DMS153 (cell line): Measurements from ENCODE around the gene LAYN.

ENCODE experiments used
- DNase-seq: peaks from one replicate; lab custom pipeline; 2025; lab: John Stamatoyannopoulos, UW

LAYN gene

GRCh38 chr11:111561791-111562325, 21.3 kb downstream of the LAYN start:
- no peak for DNase-seq

GRCh38 chr11:111562692-111563389, 22.3 kb downstream of the LAYN start:
- DNase-seq = no peak

GRCh38 chr11:111565114-111565720, 24.7 kb downstream of the LAYN start:
- DNase-seq = peak; percentile 55

- DNase-seq = no peak
Observed at GRCh38 chr11:111566324-111566723, 25.8 kb downstream of the LAYN start.

GRCh38 chr11:111569476-111569875, 29.0 kb downstream of the LAYN start:
- DNase-seq = no peak

GRCh38 chr11:111570796-111571195, 30.3 kb downstream of the LAYN start:
- no peak for DNase-seq

GRCh38 chr11:111571829-111572501, 31.4 kb downstream of the LAYN start:
- no peak for DNase-seq

GRCh38 chr11:111572581-111572980, 32.1 kb downstream of the LAYN start:
- no peak for DNase-seq

GRCh38 chr11:111573821-111574249, 33.3 kb downstream of the LAYN start:
- DNase-seq = no peak

- no peak for DNase-seq
Observed at GRCh38 chr11:111574373-111575225, 34.1 kb downstream of the LAYN start.

GRCh38 chr11:111575740-111576139, 35.2 kb downstream of the LAYN start:
- no peak for DNase-seq

GRCh38 chr11:111577821-111578220, 37.3 kb downstream of the LAYN start:
- DNase-seq = no peak

- no peak for DNase-seq
Observed at GRCh38 chr11:111581341-111581740, 40.8 kb downstream of the LAYN start.

GRCh38 chr11:111582163-111582562, 41.6 kb downstream of the LAYN start:
- DNase-seq = no peak

- no peak for DNase-seq
Observed at GRCh38 chr11:111582881-111583280, 42.4 kb downstream of the LAYN start.

GRCh38 chr11:111585371-111585770, 44.9 kb downstream of the LAYN start:
- DNase-seq = no peak

- DNase-seq = peak; percentile 28
Observed at GRCh38 chr11:111586388-111586831, 45.9 kb downstream of the LAYN start.

GRCh38 chr11:111589114-111589513, 48.6 kb downstream of the LAYN start:
- no peak for DNase-seq

GRCh38 chr11:111589886-111590499, 49.5 kb downstream of the LAYN start:
- no peak for DNase-seq

- no peak for DNase-seq
Observed at GRCh38 chr11:111591187-111591960, 50.9 kb downstream of the LAYN start.

- no peak for DNase-seq
Observed at GRCh38 chr11:111592491-111592890, 52.0 kb downstream of the LAYN start.
